BE2C (cell line): ENCODE results near the gene MVB12A.
A peak's percentile ranks its signal among the peaks of the same experiment; 100 is the strongest.

ENCODE experiments used
- DNase-seq: peaks from one replicate; pipeline ENCODE4 v3.0.0-alpha.2; 2020
- H3K27me3 ChIP-seq: fragments of 250-450 bp; sonication (Bioruptor Pico); 2 replicates; pipeline ENCODE4 v1.5.1; 2020; ENCODE audit warnings: mild to moderate bottlenecking
- H3K36me3 ChIP-seq: fragments of 250-450 bp; sonication (Bioruptor Pico); 2 replicates; pipeline ENCODE4 v1.5.1; 2020; ENCODE audit warnings: mild to moderate bottlenecking
- H3K4me1 ChIP-seq: fragments of 250-450 bp; sonication (Bioruptor Pico); 2 replicates; pipeline ENCODE4 v1.5.1; 2020
- H3K4me3 ChIP-seq: 2 replicates; pipeline ENCODE4 v1.5.1; 2011; ENCODE audit warnings: low read depth, low read length
- H3K9me3 ChIP-seq: fragments of 250-450 bp; sonication (Bioruptor Pico); 2 replicates; pipeline ENCODE4 v1.5.1; 2020
- TF ChIP-seq, protein P1 (sequence below): IDR thresholded peaks from 2 replicates; pipeline ENCODE4 v1.5.1; 2012; ENCODE audit warnings: mild to moderate bottlenecking, low read depth, low read length

The MVB12A gene

DNA sequence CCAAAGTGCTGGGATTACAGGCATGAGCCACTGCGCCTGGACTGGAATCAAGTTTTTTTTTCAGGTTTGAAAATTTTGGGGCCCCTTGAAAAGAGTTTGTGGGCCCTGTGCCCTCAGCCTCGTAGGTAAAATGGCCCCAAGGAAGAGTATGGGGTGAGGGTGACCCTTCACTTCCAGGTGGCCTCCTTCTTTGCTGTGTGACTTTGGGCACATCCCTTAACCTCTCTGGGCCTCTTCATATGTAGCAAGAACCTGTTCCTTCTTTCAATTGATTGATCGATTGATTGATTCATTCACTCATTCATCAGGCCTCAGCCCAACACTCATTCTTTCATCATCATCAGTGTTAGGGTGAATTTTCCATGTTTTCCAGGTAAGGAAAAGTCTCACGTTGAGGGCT is 32.0 kb downstream of the MVB12A start:
- no peaks in the 10 kb centered on the region for H3K36me3 ChIP-seq
- no peaks in the 10 kb centered on the region; the same call in 1 of the 2 replicates for H3K9me3 ChIP-seq
- TF ChIP-seq, protein P1, sequence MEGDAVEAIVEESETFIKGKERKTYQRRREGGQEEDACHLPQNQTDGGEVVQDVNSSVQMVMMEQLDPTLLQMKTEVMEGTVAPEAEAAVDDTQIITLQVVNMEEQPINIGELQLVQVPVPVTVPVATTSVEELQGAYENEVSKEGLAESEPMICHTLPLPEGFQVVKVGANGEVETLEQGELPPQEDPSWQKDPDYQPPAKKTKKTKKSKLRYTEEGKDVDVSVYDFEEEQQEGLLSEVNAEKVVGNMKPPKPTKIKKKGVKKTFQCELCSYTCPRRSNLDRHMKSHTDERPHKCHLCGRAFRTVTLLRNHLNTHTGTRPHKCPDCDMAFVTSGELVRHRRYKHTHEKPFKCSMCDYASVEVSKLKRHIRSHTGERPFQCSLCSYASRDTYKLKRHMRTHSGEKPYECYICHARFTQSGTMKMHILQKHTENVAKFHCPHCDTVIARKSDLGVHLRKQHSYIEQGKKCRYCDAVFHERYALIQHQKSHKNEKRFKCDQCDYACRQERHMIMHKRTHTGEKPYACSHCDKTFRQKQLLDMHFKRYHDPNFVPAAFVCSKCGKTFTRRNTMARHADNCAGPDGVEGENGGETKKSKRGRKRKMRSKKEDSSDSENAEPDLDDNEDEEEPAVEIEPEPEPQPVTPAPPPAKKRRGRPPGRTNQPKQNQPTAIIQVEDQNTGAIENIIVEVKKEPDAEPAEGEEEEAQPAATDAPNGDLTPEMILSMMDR = no peak
- no peaks in the 10 kb centered on the region for H3K4me1 ChIP-seq
- peaks cover 41% of the 10 kb centered on the region for H3K27me3 ChIP-seq
- H3K4me3 ChIP-seq = no peak overlapping the region
- no peak for DNase-seq

DNA sequence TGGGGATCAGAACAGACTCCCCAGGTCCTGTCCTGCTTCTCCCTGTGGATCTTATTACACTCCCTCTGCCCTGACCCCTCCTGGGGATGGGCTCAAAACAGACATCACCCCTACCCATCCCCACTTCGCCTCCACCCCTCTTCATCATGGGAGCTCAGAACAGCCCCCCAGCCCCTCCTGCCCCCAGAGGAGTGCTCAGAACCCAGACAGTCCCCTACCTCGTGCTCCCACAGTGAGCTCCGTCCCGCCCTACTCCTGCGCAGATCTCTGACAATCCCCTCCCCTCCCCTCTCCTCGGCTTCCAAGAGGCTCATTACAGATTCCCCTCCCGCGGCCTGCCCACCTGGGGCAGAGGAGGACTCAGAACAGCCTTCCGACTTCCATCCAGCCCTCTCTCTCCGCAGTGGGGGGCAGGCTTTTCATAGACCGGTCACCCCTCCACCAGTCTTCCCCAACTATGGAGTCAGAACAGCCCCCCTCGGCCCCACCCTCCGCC is 34.8 kb downstream of the MVB12A start:
- H3K4me1 ChIP-seq = no peaks in the 10 kb centered on the region
- no peak for DNase-seq
- no peaks in the 10 kb centered on the region; the same call in 1 of the 2 replicates for H3K9me3 ChIP-seq
- TF ChIP-seq, protein P1 = no peak
- no peak overlapping the region for H3K4me3 ChIP-seq
- no peaks in the 10 kb centered on the region for H3K36me3 ChIP-seq
- peaks cover 44% of the 10 kb centered on the region for H3K27me3 ChIP-seq

DNA sequence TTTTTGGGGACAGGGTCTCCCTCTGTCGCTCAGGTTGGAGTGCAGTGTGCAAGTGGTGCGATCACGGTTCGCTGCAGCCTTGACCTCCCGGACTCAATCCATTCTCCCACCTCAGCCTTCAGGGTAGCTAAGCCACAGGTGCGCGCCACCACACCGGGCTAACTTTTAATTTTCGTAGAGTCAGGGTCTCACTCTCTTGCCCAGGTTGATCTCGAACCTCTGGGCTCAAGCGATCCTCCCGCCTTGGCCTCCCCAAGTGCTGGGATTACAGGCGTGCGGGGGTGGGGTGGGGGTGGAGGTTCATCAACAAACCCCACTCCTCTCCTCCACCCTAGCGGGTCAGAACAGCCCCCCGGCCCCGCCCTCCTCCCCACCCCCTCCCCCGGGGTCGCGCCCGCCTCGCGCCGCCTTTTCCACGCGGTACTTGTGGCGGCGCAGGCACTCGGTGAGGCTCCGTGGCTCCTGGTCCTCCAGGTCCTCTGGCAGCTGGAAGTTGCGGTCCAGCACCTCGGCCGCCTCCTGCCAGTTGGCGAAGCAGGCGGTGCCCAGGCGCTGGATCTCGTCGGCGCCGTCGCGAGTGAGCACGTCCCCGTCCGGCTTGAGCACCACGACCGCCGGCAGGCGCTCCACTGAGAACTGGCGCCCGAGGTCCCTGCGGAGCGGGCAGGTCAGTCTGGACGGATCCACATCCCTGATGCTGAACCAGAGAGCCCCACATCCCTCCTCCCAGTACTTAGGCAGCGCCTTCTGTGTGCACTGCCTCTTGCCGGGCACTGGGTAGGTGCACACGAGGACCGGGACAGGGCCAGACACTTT is 35.7 kb downstream of the MVB12A start:
- no peak overlapping the region for H3K4me3 ChIP-seq
- DNase-seq = peak; percentile 22
- H3K27me3 ChIP-seq = peaks cover 53% of the 10 kb centered on the region
- no peaks in the 10 kb centered on the region for H3K4me1 ChIP-seq
- no peaks in the 10 kb centered on the region for H3K36me3 ChIP-seq
- TF ChIP-seq, protein P1 = no peak
- no peaks in the 10 kb centered on the region for H3K9me3 ChIP-seq

DNA sequence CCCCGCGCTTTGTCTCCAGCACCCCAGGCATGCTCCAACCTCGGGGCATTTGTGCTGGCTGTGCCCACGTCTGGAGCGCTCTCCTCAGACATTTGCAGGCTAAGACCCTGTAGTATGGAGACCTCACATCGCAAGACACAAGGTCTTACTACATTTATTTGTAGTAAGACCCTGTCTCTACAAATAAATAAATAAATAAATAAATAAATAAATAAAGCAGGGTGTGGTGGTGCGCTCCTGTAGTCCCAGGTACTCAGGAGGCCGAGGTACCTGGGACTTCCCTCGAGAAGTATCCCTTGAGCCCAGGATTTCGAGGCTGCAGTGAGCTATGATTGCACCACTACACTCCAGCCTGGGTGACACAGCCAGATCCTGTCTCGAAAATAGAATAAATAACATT is 36.3 kb downstream of the MVB12A start:
- peaks cover 57% of the 10 kb centered on the region for H3K27me3 ChIP-seq
- TF ChIP-seq, protein P1 = no peak
- no peak overlapping the region for H3K4me3 ChIP-seq
- no peaks in the 10 kb centered on the region for H3K36me3 ChIP-seq
- H3K9me3 ChIP-seq = no peaks in the 10 kb centered on the region
- H3K4me1 ChIP-seq = no peaks in the 10 kb centered on the region
- DNase-seq = no peak

DNA sequence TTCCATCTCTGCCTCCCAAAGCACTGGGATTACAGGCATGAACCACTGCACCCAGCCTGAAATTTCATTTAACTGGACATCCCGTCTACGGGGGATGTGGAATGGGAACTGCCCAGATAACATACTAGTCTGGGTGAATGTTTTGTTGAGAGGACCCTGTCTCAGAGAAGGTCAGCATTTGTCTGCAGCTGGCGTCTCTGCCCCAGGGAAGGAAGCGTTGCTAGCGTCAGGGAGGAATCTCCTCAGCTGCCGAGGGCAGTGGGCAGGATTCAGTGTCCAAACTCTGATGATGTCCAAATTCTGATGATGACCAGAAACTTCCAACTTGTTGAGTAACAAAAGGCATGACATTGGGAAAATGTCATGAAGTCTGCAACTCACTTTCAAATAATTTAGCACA is 37.8 kb downstream of the MVB12A start:
- no peak overlapping the region for H3K4me3 ChIP-seq

DNA sequence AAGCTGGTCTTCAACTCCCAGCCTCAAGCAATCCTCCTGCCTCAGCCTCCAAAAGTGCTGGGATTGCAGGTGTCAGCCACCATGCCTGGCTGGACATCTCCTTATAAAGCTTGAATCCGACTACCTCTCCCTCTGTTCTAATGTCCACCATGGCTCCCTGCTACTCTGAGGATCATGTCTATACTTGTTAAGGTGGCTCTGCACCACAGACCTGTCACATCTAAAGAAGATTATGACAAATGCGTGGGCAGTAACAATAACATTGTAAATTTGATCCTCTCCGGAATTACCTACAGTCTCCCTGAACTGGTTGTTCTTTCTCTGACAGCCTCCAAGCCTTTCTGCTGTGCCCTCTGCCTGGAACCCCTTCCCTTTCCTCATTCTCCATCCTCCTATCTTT is 39.1 kb downstream of the MVB12A start:
- H3K36me3 ChIP-seq = no peaks in the 10 kb centered on the region
- no peaks in the 10 kb centered on the region for H3K9me3 ChIP-seq
- no peaks in the 10 kb centered on the region for H3K4me1 ChIP-seq
- H3K27me3 ChIP-seq = peaks cover 52% of the 10 kb centered on the region
- TF ChIP-seq, protein P1 = no peak
- no peak for DNase-seq
- no peak overlapping the region for H3K4me3 ChIP-seq

More for the DNA sequence above, 37.8 kb downstream of the MVB12A start:
- no peak for DNase-seq
- Histone ChIP-seq H3K9me3 (no peaks in the 10 kb centered on the region), H3K36me3 (no peaks in the 10 kb centered on the region), H3K27me3 (peaks cover 57% of the 10 kb centered on the region), H3K4me1 (no peaks in the 10 kb centered on the region)
- TF ChIP-seq, protein P1 = no peak
